ENCODE data around the gene TNFRSF4.

The TNFRSF4 gene

DNA sequence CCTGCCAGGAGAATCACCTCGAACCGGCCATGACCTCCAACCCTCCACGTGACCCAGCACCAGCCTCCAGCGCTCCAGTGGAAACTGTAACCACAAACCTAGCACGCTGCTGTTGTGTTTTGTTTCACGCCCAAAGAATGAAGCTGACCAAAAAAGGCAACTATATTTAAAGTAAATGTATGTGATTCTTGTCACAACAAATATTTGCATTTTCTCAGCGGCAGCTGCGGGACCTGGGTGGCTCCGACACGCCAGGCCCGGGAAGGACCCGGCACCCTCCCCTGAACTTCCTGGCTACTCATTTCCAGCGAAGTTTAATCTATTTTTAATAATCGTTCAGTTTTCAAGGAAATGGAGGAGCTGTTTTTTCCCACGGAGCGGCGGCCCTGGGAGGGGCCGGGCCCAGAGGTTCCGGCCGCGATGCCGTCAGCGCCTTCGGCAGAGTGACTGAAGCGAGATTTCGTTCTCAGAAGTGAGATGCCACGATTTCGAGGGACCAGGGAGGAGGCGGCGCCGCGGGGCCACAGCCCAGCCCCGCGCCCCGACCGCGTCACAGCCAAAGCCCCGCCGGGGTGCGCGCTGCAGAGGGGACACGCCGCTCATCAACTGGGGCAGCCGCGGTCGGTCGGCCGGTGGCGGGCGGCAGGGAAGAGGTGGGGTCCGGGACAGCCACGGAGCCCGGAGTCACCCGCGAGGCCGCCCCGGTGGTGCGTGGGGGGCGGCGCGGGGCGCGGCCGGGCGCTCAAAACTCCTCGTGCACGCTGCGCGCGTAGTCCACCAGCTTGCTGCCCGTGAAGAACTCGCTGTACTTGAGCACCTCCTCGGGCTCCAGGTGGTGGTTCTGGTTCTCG lies 3.0 kb upstream of the TNFRSF4 start:
- peak; percentile 55 to 66 for DNase-seq

DNA sequence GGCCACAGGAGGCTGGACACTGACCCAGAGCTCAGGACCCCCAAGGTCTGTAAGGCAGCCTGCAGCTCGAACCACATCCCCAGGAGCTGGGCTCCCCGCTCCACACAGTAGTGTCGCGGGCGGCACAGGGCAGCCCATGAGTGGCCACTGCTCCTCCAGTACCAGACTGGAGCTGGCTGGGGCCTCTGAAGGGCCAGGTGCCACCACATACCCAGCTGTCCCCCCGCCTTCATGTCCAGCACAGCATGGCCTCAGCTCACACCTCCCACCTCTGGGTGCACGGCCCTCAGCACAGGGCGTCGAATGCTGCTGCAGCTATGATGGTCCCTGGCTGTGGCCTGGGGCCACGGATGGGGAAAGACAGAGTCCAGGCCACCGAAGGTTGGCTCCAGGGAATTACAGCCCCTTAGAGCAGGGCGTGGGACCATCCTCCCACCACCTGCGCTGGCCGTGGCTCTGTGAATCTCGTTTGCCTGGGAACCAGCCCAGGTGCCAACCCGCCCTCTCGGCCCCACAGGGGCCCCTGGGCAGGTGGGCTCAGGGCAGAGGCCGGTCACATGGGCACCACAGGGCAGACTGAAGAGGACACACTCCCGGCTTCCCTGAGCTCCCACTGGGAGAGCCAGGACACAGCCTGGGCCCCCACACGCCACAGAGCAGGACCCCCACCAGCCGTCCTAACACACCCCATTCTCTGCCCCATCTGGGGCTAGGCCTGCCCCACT lies 2.1 kb upstream of the TNFRSF4 start:
- no peak for DNase-seq

DNA sequence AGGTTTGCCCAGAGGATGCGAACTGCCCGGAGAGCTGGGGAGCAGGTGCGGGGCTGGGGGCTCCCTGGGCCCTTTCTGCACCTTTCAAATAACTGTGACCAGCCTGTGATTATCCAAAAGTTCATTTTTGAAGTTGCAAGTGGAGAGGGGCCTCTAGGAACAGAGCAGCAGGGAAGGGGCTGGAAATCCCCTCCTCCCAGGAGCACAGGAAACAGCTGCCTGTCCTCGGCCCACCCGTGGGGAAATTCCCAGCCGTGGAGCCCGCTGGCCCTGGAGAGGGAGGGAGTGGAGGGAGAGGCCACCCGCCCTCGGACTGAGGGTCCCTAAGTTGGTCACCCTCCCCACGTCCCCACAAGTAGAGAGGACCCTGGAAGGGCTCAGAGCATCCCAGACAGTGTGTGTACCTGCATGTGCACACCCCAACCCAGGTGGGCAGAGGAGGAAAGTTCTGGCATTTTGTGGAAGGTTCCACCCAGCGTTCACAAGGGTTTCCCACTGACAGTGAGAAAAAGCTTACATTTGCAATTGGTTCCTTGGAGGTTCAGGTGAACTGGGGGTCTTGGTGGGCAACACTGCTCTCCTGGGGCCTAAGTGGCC lies 1.2 kb upstream of the TNFRSF4 start:
- DNase-seq: no peak

DNA sequence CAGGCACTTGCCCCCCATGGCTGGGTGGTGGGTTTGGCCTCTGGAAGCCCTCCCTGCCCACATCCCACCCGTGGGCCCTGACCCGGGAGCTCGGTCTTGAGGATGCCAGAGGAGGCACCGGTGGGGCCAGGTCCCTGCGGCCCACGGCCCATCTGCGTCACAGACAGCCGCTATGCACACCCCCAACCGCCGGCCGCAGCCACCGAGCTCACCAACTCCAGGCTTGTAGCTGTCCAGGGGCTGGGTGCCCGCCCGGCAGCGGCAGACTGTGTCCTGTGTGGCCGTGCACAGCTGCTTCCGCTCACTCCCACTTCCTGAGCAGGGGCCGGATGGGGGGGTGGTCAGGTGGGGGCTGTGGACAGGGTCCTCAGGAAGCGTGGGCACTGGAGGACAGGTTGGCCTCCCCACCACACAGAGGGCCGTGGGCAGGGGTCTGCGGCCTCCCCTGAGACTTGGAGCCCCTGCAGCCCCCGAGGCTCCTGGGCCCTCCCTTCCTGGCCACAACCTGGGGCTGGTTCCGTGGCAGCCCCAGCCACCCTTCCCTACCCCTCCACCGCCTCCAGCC lies 1.1 kb downstream of the TNFRSF4 start:
- peak in 1 of 2 experiments; percentile 35 for DNase-seq

GRCh38 chr1:1211541-1212441 lies 2.2 kb downstream of the TNFRSF4 start:
- DNase-seq: peak in 1 of 2 experiments; percentile 1

- no peak for DNase-seq
These were observed 3.0 kb downstream of the TNFRSF4 start for GRCh38 chr1:1210726-1211540.

DNA sequence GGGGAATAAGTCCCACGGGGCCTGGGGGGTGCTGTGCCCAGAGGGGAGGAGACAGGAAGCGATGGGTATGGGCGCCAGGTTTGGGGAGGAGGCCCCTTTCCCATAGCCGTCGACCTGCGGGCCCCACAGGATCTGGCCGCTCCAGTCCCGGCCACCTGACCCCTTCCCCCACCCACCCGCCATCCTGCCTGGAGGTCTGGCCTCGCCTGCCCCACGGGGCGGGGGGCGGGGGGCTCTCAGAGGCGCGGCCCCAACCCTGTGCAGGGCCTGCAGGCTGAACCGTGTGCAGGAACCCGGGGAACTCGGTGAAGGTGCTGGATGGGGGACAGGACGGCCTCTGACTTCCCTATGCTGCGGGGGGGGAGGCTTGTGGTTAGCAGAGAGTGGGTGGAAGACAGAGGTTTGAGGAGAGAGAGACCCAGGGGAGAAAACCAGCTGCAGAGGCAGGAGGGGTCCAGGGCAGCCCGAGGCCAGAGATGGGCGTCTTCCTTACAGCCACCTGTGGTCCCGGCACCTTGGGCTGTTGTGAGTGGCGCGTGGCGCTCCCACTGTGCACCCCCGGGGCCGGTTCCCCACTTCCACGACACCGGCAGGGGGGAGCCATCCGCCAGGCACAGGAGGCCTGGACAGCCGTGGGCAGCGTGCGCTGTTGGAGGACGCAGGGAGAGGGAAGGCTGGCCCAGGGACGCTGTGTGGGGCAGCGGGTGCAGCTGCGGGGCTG lies 5.1 kb downstream of the TNFRSF4 start:
- DNase-seq: peak; percentile 53 to 56

- no peak for DNase-seq
These were observed 6.4 kb downstream of the TNFRSF4 start for GRCh38 chr1:1207571-1207892.

GRCh38 chr1:1206966-1207531 lies 6.9 kb downstream of the TNFRSF4 start:
- no peak for DNase-seq

DNA sequence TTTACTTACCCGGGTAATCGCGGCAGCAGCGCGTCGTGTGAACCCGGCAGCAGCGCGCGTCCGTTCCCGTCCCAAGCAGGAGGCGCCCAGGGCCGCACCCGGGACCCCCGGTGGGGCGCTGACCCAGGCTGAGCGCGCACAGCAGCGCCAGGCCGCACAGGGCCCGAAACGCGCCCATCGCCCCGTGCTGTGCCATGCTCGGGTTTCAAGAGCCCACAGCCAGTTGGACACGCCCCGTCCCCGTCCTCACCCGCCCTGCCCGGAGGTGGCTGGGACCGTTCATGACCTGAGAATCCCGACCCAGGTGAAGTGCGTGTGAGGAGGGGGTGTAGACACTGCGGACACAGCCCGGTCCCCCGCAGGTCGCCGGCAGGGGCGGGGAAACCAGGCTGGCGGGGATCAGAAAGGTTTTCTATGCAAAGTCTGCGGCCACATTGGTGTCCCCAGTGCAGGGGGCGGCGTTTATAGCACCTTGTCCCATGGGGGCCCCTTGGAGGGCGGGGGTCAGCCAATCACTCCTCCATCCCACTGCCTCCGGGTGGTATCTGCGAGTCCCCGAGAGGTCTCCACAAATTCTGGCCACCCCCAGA lies 7.5 kb downstream of the TNFRSF4 start, which contains the start of gene TNFRSF18:
Gene TNFRSF18 (minus strand): TSS at position 217 of the 590 bp plus-strand sequence. CDS start 21 bp downstream, at position 196.
- peak; percentile 54 to 57 for DNase-seq

DNA sequence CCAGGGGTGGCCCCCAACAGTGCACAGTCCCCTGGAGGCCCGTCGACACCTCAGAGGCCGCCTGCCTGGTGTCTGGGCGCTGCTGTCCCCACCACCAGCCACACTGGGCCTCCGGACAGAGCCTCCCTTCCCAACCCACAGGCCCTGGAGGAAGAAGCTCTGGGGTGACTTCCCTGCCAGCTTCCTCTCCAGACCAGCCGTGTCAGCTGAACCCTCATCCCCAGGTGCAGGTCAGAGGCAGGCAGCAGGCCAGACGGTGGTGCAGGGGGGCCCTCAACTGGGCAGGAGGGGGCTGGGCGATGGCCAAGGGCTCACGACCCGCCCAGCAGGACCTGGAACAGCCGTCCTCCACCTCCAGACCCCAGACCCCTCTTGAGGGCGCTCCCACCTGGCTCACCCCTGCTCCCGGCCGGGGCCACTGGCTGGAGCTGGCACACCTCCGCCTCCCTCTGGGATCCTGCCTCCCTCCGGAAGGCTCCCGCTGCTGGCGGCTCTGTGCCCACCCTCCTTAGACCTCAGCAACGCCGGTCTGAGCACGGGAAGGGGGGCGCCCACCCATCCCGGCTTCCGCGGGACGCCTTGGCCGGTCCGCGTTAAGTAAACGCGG lies 8.1 kb downstream of the TNFRSF4 start:
- DNase-seq: no peak

DNA sequence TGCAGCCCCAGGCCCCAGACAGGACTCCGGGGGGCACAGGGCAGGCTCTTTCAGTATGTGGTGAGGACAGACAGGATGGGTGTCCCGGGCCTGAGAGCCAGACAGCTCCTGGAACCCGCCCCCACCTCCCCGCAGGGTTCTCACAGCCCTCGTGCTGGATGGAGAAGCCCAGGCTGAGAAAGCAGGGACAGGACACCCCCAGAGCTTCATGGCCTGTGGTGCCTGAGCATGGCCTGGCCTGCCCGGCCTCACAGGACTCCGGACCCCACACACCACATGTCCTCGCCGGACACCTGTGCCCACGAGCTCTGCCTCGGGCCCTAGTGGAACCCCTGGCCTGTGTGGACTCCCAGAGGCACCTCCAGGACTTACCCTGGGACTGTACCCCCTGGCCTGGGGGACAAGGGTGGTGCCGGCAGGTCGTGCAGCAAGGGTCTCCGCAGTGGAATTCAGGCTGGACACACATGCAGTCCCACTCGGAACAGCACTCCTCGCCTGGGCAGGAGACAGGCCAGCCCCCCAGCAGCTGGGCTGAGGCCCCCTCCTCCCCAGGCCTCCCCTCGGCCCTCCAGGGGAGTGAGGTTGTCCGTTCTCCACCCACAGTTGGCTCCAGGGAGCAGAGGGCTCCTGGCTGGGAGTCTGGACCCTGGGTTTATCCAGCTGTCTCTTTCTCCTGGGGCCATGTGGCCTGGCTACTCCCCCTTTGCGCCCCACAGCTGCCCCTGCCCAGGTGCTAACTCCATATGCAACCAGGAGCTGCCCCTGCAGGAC lies 8.8 kb downstream of the TNFRSF4 start:
- no peak for DNase-seq

GRCh38 chr1:1204425-1204920 lies 9.5 kb downstream of the TNFRSF4 start:
- DNase-seq: no peak

DNA sequence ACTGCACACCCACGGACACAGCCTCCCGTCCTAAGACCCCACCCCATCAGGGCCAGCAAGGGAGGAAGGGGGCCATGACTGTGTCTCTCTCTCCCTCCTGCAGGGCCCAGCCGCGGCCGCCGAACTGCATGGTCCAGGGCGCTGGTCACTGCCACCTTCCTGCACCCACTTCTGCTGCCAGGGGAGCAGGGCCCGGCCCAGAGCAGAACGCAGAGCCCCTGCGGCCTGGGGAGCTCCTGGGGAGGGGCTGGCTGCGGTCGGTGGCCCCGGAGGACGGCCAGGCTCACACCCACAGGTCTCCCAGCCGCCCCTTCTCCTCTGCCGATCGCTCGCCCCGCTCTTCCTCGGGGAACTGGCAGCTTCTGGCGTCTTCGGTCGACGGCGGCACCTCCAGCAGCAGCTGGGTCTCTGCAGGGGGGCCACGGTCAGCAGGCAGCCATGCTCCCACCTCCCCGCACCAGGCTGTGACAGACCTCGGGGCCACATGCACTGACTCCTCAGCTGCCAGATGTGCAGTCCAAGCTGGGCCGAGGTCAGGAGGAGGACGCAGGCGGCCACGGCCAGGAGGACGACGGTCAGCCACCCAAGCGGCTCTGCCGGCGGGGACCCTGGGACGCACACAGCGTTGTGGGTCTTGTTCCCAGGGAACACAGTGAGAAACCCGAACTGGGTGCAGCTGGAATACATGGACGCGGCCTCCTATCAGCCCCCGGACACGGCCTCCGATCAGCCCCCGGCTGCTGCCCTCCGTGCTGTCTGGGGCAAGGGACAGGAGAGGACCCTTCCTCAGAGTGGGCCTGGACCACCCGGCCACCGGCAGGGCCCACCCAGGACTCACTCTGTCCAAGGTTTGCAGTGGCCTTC lies 10.2 kb downstream of the TNFRSF4 start:
- no peak for DNase-seq

DNA sequence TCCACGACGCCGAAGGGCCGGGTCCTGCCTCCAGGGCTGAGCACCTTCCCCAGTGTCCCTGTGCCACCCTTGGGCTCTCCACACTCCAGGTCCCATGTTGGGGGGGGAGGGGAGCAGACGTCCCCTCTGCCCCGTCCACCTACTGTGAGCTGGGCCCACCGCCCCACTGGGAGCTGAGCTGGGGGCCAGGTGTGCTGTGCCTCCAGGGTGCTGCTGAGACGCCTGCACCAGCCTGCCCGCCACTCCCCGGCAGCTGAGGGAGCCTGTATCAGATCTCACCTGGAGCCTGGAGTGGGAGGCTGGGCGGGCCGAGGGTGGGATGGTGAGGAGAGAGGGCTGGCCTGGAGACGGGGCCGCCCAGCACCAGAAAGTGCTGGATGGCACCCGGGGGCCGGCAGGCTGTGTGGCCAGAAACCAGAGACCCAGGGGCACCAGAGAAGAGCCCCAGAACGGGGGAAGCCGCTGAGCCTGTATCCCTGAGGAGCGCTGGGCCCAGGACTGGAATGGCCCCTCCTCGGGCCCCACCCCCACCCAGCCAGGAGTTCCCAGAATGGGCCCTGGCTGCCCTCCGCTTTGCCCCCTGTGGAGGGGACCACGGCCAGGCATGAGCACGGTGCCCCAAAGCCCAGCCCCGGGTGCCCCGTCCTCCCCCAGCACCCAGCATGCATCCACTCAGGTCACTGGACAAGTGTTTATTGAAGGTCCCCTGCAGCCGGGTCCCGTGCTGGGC lies 11.0 kb downstream of the TNFRSF4 start:
- no peak for DNase-seq

Data from activated CD4-positive, alpha-beta T cell treated with anti-CD3 and anti-CD28 coated beads, Interleukin-2, amount 50 U/mL, for 4 hours (primary cell).